ENCODE data around the gene ZDHHC14.

GRCh38 chr6:157513619-157514485 is 132.9 kb downstream of the ZDHHC14 start:
- TF ChIP-seq CTCF (IDR thresholded peaks at IDR 0.05): no peak
- no peak for TF ChIP-seq POLR2A (IDR thresholded peaks at IDR 0.05)
